HG03139 (cell line): Measurements from ENCODE around the gene ANO3.

Experiments used
- ATAC-seq: cut with Tn5 transposase; IDR thresholded peaks from one replicate; pipeline ENCODE4 v1.9.1; 2021; ENCODE audit not compliant: unreplicated experiment

Gene ANO3

DNA sequence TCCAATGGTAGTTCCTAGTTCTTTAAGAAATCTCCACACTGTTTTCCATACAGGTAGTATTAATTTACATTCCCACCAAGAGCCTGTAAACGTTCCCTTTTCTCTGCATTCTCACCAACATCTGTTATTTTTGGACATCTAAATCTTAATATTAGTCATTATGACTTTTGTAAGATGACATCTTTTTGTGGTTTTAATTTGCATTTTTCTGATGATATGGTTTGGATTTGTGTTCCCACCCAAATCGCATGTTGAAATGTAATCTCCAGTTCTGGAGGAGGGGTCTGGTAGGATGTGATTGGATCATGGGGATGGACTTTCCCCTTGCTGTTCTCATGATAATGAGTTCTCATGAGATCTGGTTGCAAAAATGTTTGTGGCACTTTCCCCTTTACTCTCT is 151.2 kb downstream of the ANO3 start:
- ATAC-seq: no peak

GRCh38 chr11:26490546-26490945 is 158.6 kb downstream of the ANO3 start:
- ATAC-seq: no peak

DNA sequence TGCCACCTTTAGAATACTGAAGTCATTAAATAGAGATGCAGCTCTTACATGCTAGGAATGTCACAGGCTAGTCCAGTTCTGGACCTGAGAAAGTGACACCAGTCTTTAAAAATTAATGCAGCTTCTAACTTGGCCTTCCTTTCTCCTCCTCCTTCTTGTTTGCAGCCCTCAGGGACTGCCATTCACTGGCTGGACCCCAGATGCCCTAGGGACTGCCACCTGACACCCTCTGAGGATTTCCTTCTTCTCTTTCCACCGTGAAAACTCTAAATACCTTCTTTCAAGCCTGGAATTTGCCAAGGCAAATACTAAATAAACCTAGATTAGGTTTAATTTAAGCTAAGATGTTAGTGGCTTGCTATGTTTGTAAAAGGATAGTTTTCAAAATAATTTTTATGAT is 161.7 kb downstream of the ANO3 start:
- no peak for ATAC-seq

GRCh38 chr11:26507229-26507628 is 175.3 kb downstream of the ANO3 start:
- no peak for ATAC-seq

- ATAC-seq: no peak
These were observed 178.2 kb downstream of the ANO3 start for GRCh38 chr11:26510164-26510563.

DNA sequence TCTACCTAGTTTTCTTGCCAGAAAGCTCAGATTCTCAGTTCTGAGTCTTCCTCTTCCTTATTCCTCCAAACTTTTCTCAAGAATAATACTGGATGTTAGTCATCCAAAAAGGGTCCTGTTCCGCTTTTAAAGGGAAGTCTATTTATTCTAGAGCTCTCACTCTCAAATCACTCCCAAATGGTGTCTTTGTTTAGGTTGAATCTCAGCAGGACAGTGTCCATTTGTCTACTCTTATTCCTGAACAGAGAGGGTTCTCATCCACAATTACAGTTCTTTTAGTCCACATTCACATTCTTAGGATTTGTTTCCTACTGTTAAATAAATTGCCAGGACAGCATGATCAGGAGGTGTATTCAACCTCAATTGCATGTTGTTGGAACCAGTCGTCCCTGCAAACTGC is 178.8 kb downstream of the ANO3 start:
- ATAC-seq: no peak

GRCh38 chr11:26512196-26512595 is 180.3 kb downstream of the ANO3 start:
- ATAC-seq: no peak

DNA sequence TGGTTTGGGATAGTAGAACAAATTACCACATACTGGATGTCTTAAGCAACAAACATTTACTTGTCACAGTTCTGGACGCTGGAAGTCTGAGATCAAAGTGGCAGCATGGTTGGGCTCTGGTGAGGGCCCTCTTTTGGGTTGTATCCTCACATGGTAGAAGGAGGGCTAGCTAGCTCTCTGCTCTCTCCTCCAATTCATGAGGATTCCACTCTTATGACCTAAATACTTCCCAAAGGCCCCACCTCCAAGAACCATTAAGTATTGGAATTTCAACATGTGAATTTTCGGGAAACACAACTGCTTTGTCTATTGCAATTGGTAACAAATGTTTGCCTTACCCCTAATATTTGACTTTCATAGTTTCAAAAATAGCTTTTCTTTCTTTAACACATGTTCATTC is 187.5 kb downstream of the ANO3 start:
- ATAC-seq: no peak

- no peak for ATAC-seq
These were observed 191.1 kb downstream of the ANO3 start for GRCh38 chr11:26522912-26523610.

DNA sequence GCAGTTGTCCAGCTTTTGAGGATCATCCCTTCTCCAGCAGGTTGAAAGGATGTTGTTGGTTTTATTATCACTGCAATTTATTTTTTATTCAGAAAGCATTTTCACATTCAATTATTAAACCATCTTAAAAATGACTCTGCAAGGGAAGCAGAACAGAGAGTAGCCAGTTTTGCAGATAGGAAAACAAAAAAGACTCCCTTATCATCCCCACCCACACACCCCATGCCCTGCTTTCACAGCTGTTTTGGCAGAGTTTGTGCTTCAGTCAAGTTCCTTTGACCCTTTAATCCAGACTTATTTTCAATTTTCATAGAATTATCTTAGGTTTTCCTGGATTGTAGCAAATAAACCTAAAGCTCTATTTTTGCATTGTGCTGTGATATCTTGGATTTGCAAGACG is 195.8 kb downstream of the ANO3 start:
- no peak for ATAC-seq

DNA sequence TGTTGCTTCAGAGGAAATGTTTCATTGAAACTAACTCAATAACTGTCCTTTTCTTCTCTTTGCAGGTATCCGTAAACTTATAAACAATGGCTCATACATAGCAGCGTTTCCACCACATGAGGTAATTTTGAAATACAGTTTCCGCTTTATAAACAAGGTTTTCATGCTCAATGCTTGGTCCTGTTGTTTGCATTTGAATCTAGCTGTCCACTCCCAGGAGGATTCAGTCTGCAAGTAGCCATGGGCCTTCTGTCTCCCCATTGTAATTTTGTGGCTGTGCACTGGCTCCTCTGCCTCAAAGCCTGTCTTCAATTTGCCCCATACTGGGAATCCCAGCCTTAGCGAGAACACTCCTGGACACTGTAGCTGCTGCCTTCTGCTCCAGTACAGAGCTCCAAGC is 205.4 kb downstream of the ANO3 start:
- ATAC-seq: no peak

DNA sequence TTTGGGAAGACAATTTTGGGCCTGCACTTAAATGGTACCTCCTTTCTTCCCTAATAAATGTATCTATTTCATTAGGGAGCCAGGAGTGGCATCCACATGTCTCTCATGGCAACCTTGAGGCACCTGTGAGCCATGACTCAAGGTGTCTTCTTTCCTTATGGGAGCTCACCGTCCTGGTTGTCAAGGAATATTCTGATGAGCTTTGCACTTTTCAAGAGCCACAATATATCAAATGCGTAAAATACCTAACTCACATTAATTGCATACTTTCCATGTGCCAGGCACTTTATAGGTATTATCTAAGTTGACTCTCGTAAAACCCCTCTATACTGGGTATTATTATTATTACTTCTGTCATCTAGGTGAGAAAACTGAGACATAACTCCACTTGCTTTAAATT is 207.6 kb downstream of the ANO3 start:
- ATAC-seq: no peak

DNA sequence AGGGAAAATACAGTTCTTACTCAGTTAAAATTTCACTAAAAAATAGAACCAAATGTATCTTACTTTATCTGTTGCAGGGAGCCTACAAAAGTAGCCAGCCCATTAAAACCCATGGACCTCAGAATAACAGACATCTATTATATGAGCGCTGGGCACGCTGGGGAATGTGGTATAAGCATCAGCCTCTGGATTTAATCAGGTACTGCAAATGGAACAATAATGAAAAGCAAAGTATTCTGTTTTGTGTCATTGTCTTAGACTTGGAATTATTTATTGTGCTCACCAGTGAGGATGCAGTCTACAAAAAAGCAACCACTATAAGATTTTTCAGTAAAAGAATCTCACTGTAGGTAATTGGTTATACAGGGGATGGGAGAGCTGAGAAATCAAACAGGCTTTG is 209.9 kb downstream of the ANO3 start:
- ATAC-seq: no peak

DNA sequence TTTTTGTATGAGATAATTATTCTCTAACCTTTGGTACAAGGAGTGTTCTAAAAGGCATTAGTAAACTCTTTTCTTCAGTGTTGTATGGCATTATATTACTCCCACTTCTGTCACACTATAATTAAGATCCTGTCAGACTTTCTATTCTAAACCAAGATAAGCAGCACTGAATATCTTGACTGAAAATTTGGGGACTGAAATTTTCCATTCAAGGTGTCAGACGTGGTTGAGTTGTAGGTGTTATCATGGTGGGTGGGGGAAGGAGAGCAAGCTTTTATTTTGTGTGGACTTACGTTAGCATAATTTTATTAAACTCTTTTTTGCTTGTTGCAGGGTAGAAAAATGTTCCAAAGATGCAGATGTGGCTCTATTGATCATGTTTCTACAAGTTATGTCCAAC is 217.2 kb downstream of the ANO3 start:
- no peak for ATAC-seq

- no peak for ATAC-seq
These were observed 218.1 kb downstream of the ANO3 start for GRCh38 chr11:26550022-26550421.

GRCh38 chr11:26551186-26551801 is 219.4 kb downstream of the ANO3 start:
- ATAC-seq: no peak

DNA sequence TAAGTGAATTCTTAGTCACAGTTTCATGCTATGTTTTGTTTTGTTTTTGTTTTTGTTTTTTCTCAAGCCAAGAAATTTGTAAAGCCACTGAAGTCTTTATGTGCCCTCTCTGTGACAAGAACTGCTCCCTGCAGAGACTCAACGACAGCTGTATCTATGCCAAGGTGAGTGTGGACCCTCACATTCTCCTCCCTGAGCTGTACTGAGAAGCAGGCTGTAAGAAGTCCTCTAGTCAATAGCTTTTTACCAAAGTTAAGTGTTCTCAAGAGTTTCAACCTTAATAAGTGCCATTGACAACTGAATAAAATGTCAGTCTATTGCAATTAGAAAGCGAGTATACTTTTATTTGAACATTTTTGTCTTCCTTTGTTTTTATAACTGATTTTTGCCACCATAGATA is 221.3 kb downstream of the ANO3 start:
- ATAC-seq: no peak

GRCh38 chr11:26554455-26554854 is 222.5 kb downstream of the ANO3 start:
- ATAC-seq: no peak

GRCh38 chr11:26556582-26556981 is 224.7 kb downstream of the ANO3 start:
- no peak for ATAC-seq

- ATAC-seq: no peak
These were observed 225.7 kb downstream of the ANO3 start for GRCh38 chr11:26557666-26558065.

DNA sequence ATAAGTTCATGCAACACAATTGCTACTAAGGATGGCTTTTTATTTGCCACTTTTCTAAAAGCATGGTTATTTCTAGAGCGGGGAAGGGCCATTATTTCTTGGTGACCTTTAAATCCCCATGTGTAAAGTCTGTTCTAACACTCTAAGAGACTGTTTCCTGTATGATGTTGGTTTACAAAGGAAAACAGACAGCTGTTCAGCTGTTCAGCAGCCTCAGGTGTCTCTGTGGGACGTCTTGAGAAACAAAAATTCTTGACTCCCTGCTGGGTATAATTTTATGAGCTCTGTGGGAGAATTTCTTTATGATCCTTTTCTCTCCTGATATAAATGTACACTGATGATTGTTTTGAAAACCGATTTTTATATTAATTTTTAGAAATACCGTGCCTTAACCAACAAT is 226.3 kb downstream of the ANO3 start:
- ATAC-seq: no peak

- ATAC-seq: no peak
These were observed 237.7 kb downstream of the ANO3 start for GRCh38 chr11:26569646-26570045.
